Activated CD4-positive, alpha-beta T cell treated with anti-CD3 and anti-CD28 coated beads, Interleukin-2, amount 10 ng/mL, durations not matched to agents 7 days and 5 days (primary cell): Measurements from ENCODE around the gene AFF3. TPM values are rescaled to one million over a fixed set of nuclear protein-coding genes. Genes with fewer than 3 reads are reported as not detected.

ENCODE experiments used
- CTCF ChIA-PET: fragments of 350-600 bp; sonication (Branson Sonifier 250); formaldehyde crosslinking; loops from one replicate; lab custom pipeline; 2021; ENCODE audit warnings: antibody characterized with exemption; lab: Charles Lee
- POLR2A ChIA-PET: fragments of 350-600 bp; sonication (Branson Sonifier 250); formaldehyde crosslinking; loops from one replicate; lab custom pipeline; 2021; ENCODE audit warnings: antibody characterized with exemption; lab: Charles Lee
- DNase-seq: peaks from one replicate; pipeline ENCODE4 v3.0.0-alpha.2; 2020
- H3K27ac Mint-ChIP-seq: one replicate; pipeline ENCODE4 v1.8.0; 2021; ENCODE audit warnings: mild to moderate bottlenecking, moderate library complexity, mixed read lengths
- H3K27me3 Mint-ChIP-seq: one replicate; pipeline ENCODE4 v1.8.0; 2021; ENCODE audit warnings: mixed read lengths
- H3K36me3 Mint-ChIP-seq: one replicate; pipeline ENCODE4 v1.8.0; 2021; ENCODE audit warnings: low read depth, mixed read lengths
- H3K4me1 Mint-ChIP-seq: one replicate; pipeline ENCODE4 v1.8.0; 2021; ENCODE audit warnings: mixed read lengths
- H3K4me3 Mint-ChIP-seq: one replicate; pipeline ENCODE4 v1.8.0; 2021; ENCODE audit warnings: mild to moderate bottlenecking, moderate library complexity, mixed read lengths
- H3K9me3 Mint-ChIP-seq: one replicate; pipeline ENCODE4 v1.8.0; 2021; ENCODE audit warnings: mixed read lengths
- total RNA-seq, 2 experiments: library from RNA; stranded (reverse); gene quantifications; one replicate each; pipeline ENCODE4 v1.2.3, GENCODE V29; 2021

The AFF3 gene
- total RNA-seq, 2 experiments from 2014 or later, result 7.4 to 13.0 TPM

GRCh38 chr2:100004348-100004884 is 138.0 kb downstream of the AFF3 start:
- Mint-ChIP-seq H3K27ac (no peak overlapping the region), H3K4me3 (no peak overlapping the region), H3K27me3 (no peaks in the 10 kb centered on the region), H3K9me3 (no peaks in the 10 kb centered on the region), H3K36me3 (peaks cover 5% of the 10 kb centered on the region), H3K4me1 (peaks cover 15% of the 10 kb centered on the region)
- DNase-seq, result no peak
- ChIA-PET CTCF (no interaction called here), POLR2A (no interaction called here)

- CTCF ChIA-PET, result no interaction called here
- Mint-ChIP-seq H3K36me3 (peaks cover 5% of the 10 kb centered on the region), H3K4me1 (peaks cover 15% of the 10 kb centered on the region), H3K27ac (no peak overlapping the region), H3K27me3 (no peaks in the 10 kb centered on the region), H3K9me3 (no peaks in the 10 kb centered on the region), H3K4me3 (no peak overlapping the region)
- no peak for DNase-seq
- POLR2A ChIA-PET, result no interaction called here
These were observed 140.3 kb downstream of the AFF3 start for GRCh38 chr2:100002059-100002458.

GRCh38 chr2:100000915-100001707 is 141.3 kb downstream of the AFF3 start:
- Mint-ChIP-seq H3K27ac (peak overlapping the region; percentile 80), H3K4me1 (peaks cover 15% of the 10 kb centered on the region), H3K27me3 (no peaks in the 10 kb centered on the region), H3K4me3 (peak overlapping the region; percentile 32), H3K9me3 (no peaks in the 10 kb centered on the region), H3K36me3 (peaks cover 1% of the 10 kb centered on the region)
- ChIA-PET CTCF (no interaction called here), POLR2A (no interaction called here)
- no peak for DNase-seq

GRCh38 chr2:99998651-99999320 is 143.6 kb downstream of the AFF3 start:
- ChIA-PET POLR2A (no interaction called here), CTCF (interaction anchor here (1.4 kb wide), 1 partner anchor 9 kb away, joined by 3 read pairs; no protein-coding TSS in a partner anchor)
- no peak for DNase-seq
- peaks cover 1% of the 10 kb centered on the region for H3K36me3 Mint-ChIP-seq
- no peaks in the 10 kb centered on the region for H3K27me3 Mint-ChIP-seq
- H3K4me1 Mint-ChIP-seq, result peaks cover 15% of the 10 kb centered on the region
- H3K9me3 Mint-ChIP-seq, result no peaks in the 10 kb centered on the region
- H3K27ac Mint-ChIP-seq, result no peak overlapping the region
- H3K4me3 Mint-ChIP-seq, result no peak overlapping the region

- no peaks in the 10 kb centered on the region for H3K27me3 Mint-ChIP-seq
- ChIA-PET POLR2A (no interaction called here), CTCF (no interaction called here)
- no peaks in the 10 kb centered on the region for H3K36me3 Mint-ChIP-seq
- DNase-seq, result no peak
- no peaks in the 10 kb centered on the region for H3K9me3 Mint-ChIP-seq
- no peak overlapping the region for H3K4me3 Mint-ChIP-seq
- H3K4me1 Mint-ChIP-seq, result no peaks in the 10 kb centered on the region
- no peak overlapping the region for H3K27ac Mint-ChIP-seq
These were observed 152.5 kb downstream of the AFF3 start for GRCh38 chr2:99989905-99990304.

- H3K27me3 Mint-ChIP-seq, result no peaks in the 10 kb centered on the region
- H3K4me1 Mint-ChIP-seq, result no peaks in the 10 kb centered on the region
- H3K27ac Mint-ChIP-seq, result no peak overlapping the region
- ChIA-PET POLR2A (no interaction called here), CTCF (no interaction called here)
- DNase-seq, result no peak
- no peaks in the 10 kb centered on the region for H3K36me3 Mint-ChIP-seq
- H3K9me3 Mint-ChIP-seq, result no peaks in the 10 kb centered on the region
- no peak overlapping the region for H3K4me3 Mint-ChIP-seq
These were observed 153.8 kb downstream of the AFF3 start for GRCh38 chr2:99988599-99988998.

- Mint-ChIP-seq H3K27me3 (no peaks in the 10 kb centered on the region), H3K4me3 (no peak overlapping the region), H3K27ac (no peak overlapping the region), H3K36me3 (peaks cover 2% of the 10 kb centered on the region), H3K4me1 (no peaks in the 10 kb centered on the region), H3K9me3 (no peaks in the 10 kb centered on the region)
- ChIA-PET POLR2A (no interaction called here), CTCF (no interaction called here)
- no peak for DNase-seq
These were observed 155.2 kb downstream of the AFF3 start for GRCh38 chr2:99987160-99987559.

GRCh38 chr2:99984799-99985515 is 157.4 kb downstream of the AFF3 start:
- no peaks in the 10 kb centered on the region for H3K9me3 Mint-ChIP-seq
- CTCF ChIA-PET, result no interaction called here
- peaks cover 2% of the 10 kb centered on the region for H3K36me3 Mint-ChIP-seq
- no peak overlapping the region for H3K4me3 Mint-ChIP-seq
- no peaks in the 10 kb centered on the region for H3K27me3 Mint-ChIP-seq
- H3K4me1 Mint-ChIP-seq, result no peaks in the 10 kb centered on the region
- POLR2A ChIA-PET, result no interaction called here
- no peak for DNase-seq
- no peak overlapping the region for H3K27ac Mint-ChIP-seq

- Mint-ChIP-seq H3K27me3 (no peaks in the 10 kb centered on the region), H3K4me3 (no peak overlapping the region), H3K36me3 (peaks cover 2% of the 10 kb centered on the region), H3K4me1 (no peaks in the 10 kb centered on the region), H3K9me3 (no peaks in the 10 kb centered on the region), H3K27ac (no peak overlapping the region)
- DNase-seq, result no peak
- POLR2A ChIA-PET, result no interaction called here
- CTCF ChIA-PET, result no interaction called here
These were observed 159.6 kb downstream of the AFF3 start for GRCh38 chr2:99982744-99983143.

GRCh38 chr2:99981840-99982239 is 160.6 kb downstream of the AFF3 start:
- H3K9me3 Mint-ChIP-seq, result no peaks in the 10 kb centered on the region
- DNase-seq, result no peak
- H3K27ac Mint-ChIP-seq, result no peak overlapping the region
- ChIA-PET CTCF (no interaction called here), POLR2A (no interaction called here)
- H3K4me1 Mint-ChIP-seq, result no peaks in the 10 kb centered on the region
- H3K4me3 Mint-ChIP-seq, result no peak overlapping the region
- H3K27me3 Mint-ChIP-seq, result no peaks in the 10 kb centered on the region
- H3K36me3 Mint-ChIP-seq, result peaks cover 2% of the 10 kb centered on the region

- no peaks in the 10 kb centered on the region for H3K27me3 Mint-ChIP-seq
- no peak overlapping the region for H3K4me3 Mint-ChIP-seq
- DNase-seq, result no peak
- ChIA-PET CTCF (no interaction called here), POLR2A (no interaction called here)
- no peaks in the 10 kb centered on the region for H3K9me3 Mint-ChIP-seq
- H3K4me1 Mint-ChIP-seq, result peaks cover 3% of the 10 kb centered on the region
- H3K27ac Mint-ChIP-seq, result no peak overlapping the region
- peaks cover 2% of the 10 kb centered on the region for H3K36me3 Mint-ChIP-seq
These were observed 162.2 kb downstream of the AFF3 start for GRCh38 chr2:99980176-99980575.

- Mint-ChIP-seq H3K9me3 (no peaks in the 10 kb centered on the region), H3K4me3 (no peak overlapping the region), H3K4me1 (peaks cover 3% of the 10 kb centered on the region), H3K36me3 (peaks cover 2% of the 10 kb centered on the region), H3K27me3 (no peaks in the 10 kb centered on the region), H3K27ac (no peak overlapping the region)
- ChIA-PET CTCF (no interaction called here), POLR2A (no interaction called here)
- no peak for DNase-seq
These were observed 164.4 kb downstream of the AFF3 start for GRCh38 chr2:99977966-99978365.

- POLR2A ChIA-PET, result no interaction called here
- CTCF ChIA-PET, result no interaction called here
These were observed 167.0 kb downstream of the AFF3 start for GRCh38 chr2:99975386-99975785.

More at GRCh38 chr2:99975386-99975785, 167.0 kb downstream of the AFF3 start:
- no peak for DNase-seq
- H3K36me3 Mint-ChIP-seq, result no peaks in the 10 kb centered on the region
- no peak overlapping the region for H3K4me3 Mint-ChIP-seq
- no peak overlapping the region for H3K27ac Mint-ChIP-seq
- peaks cover 3% of the 10 kb centered on the region for H3K4me1 Mint-ChIP-seq
- H3K9me3 Mint-ChIP-seq, result no peaks in the 10 kb centered on the region
- no peaks in the 10 kb centered on the region for H3K27me3 Mint-ChIP-seq
